NB4 (cell line): ENCODE results near the gene OXCT2.

ENCODE experiments used
- CTCF ChIP-seq: IDR thresholded peaks from one replicate; pipeline ENCODE4 v1.5.1; 2012; ENCODE audit warnings: low read depth, low read length
- MAX ChIP-seq: IDR thresholded peaks from 2 replicates; pipeline ENCODE4 v1.6.1; 2011; ENCODE audit warnings: low read depth, low read length
- MYC ChIP-seq: IDR thresholded peaks from 2 replicates; pipeline ENCODE4 v1.6.1; 2011; ENCODE audit warnings: low read depth, low read length
- POLR2A ChIP-seq: IDR thresholded peaks from 2 replicates; pipeline ENCODE4 v1.6.1; 2011; ENCODE audit warnings: mild to moderate bottlenecking; ENCODE audit not compliant: insufficient read length; ENCODE audit errors: extremely low read depth

- TF ChIP-seq CTCF: no peak
- TF ChIP-seq POLR2A: no peak
- TF ChIP-seq MAX: no peak
- TF ChIP-seq MYC: no peak
Measured at GRCh38 chr1:39757501-39757900, 13.6 kb downstream of the OXCT2 start.
